Lung (tissue), 12 donors: ENCODE measurements around the gene CPLX3. TPM values are rescaled to one million over a fixed set of nuclear protein-coding genes. Genes with fewer than 3 reads are reported as not detected.

Experiments used
- ATAC-seq: fragments of 200-7000 bp; cut with Tn5 transposase; one replicate; pipeline ENCODE4 v1.9.1; 2020; ENCODE audit warnings: moderate number of reproducible peaks; ENCODE audit not compliant: insufficient read depth, low FRiP score
- DNase-seq, 3 donors: peaks; one replicate each; pipeline ENCODE4 v3.0.0-alpha.2; 2013 to 2017
- H3K27ac ChIP-seq, 2 donors: one replicate each; pipeline ENCODE4 v1.5.1; 2013; ENCODE audit warnings: mild to moderate bottlenecking in 2 of 2, moderate library complexity in 2 of 2, control low read depth in 1 of 2, inconsistent platforms in 1 of 2, low read depth in 1 of 2, low read length in 1 of 2
- H3K27me3 ChIP-seq, 3 donors: one replicate each; pipeline ENCODE4 v1.5.1; 2013; ENCODE audit warnings: low read length in 2 of 3; ENCODE audit not compliant: control insufficient read depth in 3 of 3, insufficient read depth in 3 of 3
- H3K36me3 ChIP-seq, 4 donors: one replicate each; pipeline ENCODE4 v1.5.1; 2013; ENCODE audit warnings: low read length in 4 of 4, mild to moderate bottlenecking in 1 of 4, moderate library complexity in 1 of 4; ENCODE audit not compliant: control insufficient read depth in 4 of 4, insufficient read depth in 4 of 4
- H3K4me1 ChIP-seq, 5 donors: one replicate each; pipeline ENCODE4 v1.5.1; 2013; ENCODE audit warnings: low read length in 5 of 5, mild to moderate bottlenecking in 2 of 5, moderate library complexity in 1 of 5; ENCODE audit not compliant: control insufficient read depth in 5 of 5, insufficient read depth in 5 of 5
- H3K4me3 ChIP-seq: one replicate; pipeline ENCODE4 v1.5.1; 2013; ENCODE audit warnings: mild to moderate bottlenecking, control low read depth, moderate library complexity
- H3K9ac ChIP-seq, 2 donors: one replicate each; pipeline ENCODE4 v1.5.1; 2013; ENCODE audit warnings: low read length in 2 of 2, control low read depth in 1 of 2; ENCODE audit not compliant: insufficient read depth in 1 of 2
- H3K9me3 ChIP-seq, 4 donors: one replicate each; pipeline ENCODE4 v1.5.1; 2013; ENCODE audit warnings: low read length in 3 of 4, mild to moderate bottlenecking in 1 of 4, moderate library complexity in 1 of 4; ENCODE audit not compliant: control insufficient read depth in 4 of 4, insufficient read depth in 3 of 4
- WGBS, 2 donors: extraction: QIAGEN DNeasy Blood & Tissue Kit; methylation state at CpG; one replicate each; pipeline ENCODE4 v1.1.7; 2013; 5-methylcytosine and 5-hydroxymethylcytosine counted together
- polyA plus RNA-seq, 2 donors: library from polyadenylated mRNA; stranded (reverse); fragments of 200-250 nt; gene quantifications; one replicate each; pipeline ENCODE4 v1.2.1, GENCODE V29; 2013
- total RNA-seq, 2 donors: library from RNA; depleted of rRNA in 1 of 2; stranded (reverse); fragments of >200 nt in 1 of 2; gene quantifications; one replicate each; pipeline ENCODE4 v1.2.1, GENCODE V29; 2014 to 2021
- TF ChIP-seq, protein P1 (sequence below): IDR thresholded peaks from 2 replicates; pipeline ENCODE4 v1.5.1; 2012; ENCODE audit warnings: mild to moderate bottlenecking; ENCODE audit errors: control extremely low read depth, extremely low read depth
- donor health status: control.
- donor health status: control.
- donor health status: Bipolar disorder and iron deficiency.
- donor health status: healthy.
- donor health status: DM: yes; HTN: yes; CAD: no.

The CPLX3 gene
- total and polyA plus RNA-seq, 4 donors = 0.10 to 0.13 TPM; not detected in 2

DNA sequence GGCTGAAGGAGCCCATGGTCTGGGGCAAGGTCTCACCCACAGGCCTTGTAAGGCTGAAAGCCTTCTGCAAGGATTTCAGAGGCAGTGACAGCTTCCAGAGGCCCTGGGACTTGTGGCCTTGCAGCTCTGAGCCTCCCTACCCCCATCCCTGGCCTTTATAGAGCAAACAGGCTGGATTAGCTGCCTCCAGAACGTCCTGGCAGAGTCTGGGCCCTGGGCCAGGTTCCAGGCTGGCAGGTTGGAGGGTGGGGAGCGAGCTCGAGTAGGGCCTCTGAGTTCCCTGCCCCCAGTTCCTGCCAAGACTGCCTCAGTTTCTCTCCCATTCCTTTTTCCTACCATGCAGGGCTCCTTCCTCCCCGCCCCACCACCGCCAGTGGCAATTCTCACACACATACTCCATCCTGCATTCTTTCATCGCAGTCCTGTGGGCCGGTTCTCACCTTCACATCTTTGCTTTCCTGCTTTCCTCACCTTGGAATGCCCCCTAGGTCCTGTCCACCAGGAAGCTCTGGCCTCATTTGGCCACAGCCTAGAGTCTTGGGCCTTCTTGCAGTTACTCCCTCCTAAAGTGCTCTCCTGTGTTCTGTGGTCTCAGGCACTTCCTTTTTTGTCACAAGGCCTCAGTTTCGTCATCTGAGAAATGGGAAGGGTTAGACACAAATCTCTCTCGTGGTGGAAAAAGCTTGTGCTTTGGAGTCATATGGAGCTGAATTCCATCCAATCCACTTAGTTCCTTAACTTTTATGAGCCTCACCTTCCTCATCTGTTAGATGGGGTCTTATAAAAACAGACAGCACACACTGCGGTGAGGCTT, 11.1 kb upstream of the CPLX3 start:
- Histone ChIP-seq H3K27me3 (no peaks in the 10 kb centered on the region), H3K27ac (no peak overlapping the region), H3K9me3 (no peaks in the 10 kb centered on the region), H3K36me3 (no peaks in the 10 kb centered on the region), H3K9ac (no peak overlapping the region), H3K4me3 (no peak overlapping the region), H3K4me1 (peaks cover 0 to 14% (median 0%) of the 10 kb centered on the region in 5 donors)
- ATAC-seq = no peak
- DNase-seq = peak in 1 of 3 donors; percentile 18
- 76 to 77% methylated on average over 10 of the region's 10 CpGs for WGBS, 2 donors
- TF ChIP-seq, protein P1, sequence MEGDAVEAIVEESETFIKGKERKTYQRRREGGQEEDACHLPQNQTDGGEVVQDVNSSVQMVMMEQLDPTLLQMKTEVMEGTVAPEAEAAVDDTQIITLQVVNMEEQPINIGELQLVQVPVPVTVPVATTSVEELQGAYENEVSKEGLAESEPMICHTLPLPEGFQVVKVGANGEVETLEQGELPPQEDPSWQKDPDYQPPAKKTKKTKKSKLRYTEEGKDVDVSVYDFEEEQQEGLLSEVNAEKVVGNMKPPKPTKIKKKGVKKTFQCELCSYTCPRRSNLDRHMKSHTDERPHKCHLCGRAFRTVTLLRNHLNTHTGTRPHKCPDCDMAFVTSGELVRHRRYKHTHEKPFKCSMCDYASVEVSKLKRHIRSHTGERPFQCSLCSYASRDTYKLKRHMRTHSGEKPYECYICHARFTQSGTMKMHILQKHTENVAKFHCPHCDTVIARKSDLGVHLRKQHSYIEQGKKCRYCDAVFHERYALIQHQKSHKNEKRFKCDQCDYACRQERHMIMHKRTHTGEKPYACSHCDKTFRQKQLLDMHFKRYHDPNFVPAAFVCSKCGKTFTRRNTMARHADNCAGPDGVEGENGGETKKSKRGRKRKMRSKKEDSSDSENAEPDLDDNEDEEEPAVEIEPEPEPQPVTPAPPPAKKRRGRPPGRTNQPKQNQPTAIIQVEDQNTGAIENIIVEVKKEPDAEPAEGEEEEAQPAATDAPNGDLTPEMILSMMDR = no peak

DNA sequence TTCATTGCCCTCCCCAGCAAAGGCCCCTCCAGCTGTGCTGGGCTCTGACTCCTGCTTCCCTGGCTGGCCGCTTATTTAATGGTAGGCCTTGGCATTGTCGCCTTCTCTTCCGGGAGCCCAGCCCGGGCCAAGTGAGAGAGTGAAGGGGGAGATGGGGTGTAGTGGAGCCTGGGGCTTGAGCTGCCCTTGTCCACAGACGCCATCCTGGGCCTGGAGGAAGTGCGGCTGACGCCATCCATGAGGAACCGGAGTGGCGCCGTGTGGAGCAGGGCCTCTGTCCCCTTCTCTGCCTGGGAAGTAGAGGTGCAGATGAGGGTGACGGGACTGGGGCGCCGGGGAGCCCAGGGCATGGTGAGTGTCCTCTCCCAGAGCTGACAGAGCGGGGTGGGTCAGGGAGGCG, 10.5 kb upstream of the CPLX3 start:
- Histone ChIP-seq H3K4me3 (no peak overlapping the region), H3K4me1 (peaks cover 0 to 14% (median 0%) of the 10 kb centered on the region in 5 donors), H3K9me3 (no peaks in the 10 kb centered on the region), H3K9ac (no peak overlapping the region), H3K27ac (no peak overlapping the region), H3K27me3 (no peaks in the 10 kb centered on the region), H3K36me3 (no peaks in the 10 kb centered on the region)
- TF ChIP-seq, protein P1 = no peak
- ATAC-seq = no peak
- no peak for DNase-seq
- 87 to 91% methylated on average over 15 of the region's 15 CpGs for WGBS, 2 donors

DNA sequence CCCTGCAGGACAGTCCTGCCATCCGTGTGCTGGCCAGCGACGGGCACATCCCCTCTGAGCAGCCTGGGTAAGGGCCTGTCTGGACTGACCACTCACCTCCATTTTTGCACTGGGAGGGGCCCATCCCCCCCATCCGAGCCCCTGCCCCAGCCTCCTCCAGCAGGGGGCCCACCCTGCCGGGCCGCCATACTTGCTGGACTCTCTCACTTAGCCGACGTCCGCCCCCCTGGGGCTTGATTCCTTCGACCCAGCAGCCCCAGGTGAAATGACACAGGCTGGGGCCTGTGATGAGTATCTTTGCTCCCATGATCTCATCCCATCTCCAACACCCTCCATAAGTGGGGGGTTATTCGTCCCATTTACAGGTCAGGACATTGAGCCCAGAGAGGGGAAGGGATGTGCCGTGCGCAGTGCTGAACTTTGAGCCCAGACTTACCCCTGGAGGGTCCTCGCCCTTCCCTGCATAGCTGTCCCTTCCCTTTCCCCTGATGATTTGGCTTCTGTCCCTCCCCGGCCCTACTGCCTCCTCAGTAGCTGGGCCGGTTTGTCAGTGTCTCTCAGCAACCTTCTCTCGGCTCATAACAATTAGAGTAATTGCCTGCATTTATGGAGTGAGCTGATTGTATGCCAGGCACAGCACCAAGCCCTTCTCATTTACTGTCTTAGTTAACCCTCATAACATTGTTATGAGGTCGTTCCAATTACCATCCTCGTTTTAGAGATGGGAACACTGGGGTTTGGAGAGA, 9.6 kb upstream of the CPLX3 start:
- ATAC-seq = no peak
- H3K9me3 ChIP-seq = no peaks in the 10 kb centered on the region
- no peaks in the 10 kb centered on the region for H3K36me3 ChIP-seq
- TF ChIP-seq, protein P1 = no peak
- 58 to 78% methylated on average over 19 of the region's 19 CpGs for WGBS, 2 donors
- H3K27me3 ChIP-seq = no peaks in the 10 kb centered on the region
- peak overlapping the region in 1 of 2 donors; percentile 69 for H3K27ac ChIP-seq
- peaks cover 0 to 14% (median 0%) of the 10 kb centered on the region in 5 donors for H3K4me1 ChIP-seq
- DNase-seq = no peak
- no peak overlapping the region for H3K9ac ChIP-seq
- no peak overlapping the region for H3K4me3 ChIP-seq
